Measurements from ENCODE around the gene TAF11L11. TPM values are rescaled to one million over a fixed set of nuclear protein-coding genes. Genes with fewer than 3 reads are reported as not detected.

The TAF11L11 gene
- total RNA-seq = not detected in 2 replicates

DNA sequence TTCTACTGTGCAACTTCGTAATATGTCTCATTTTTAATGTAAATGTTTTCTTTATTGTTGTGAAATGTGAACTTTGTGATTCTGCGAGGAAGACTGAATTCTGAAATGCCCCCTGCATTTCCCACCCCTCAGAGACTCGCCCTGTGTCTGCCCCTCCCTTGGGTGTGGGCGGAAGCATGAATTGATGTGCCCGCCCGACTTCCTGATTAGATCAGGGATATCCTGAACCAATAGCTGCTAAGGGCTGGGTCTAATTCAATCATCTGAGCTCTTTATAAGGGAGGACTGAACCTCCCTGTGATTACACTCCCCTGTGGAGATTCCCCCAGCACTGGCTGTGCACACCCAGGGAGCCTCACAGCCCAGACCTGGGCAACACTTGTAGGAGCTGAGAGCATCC lies at the start of gene TAF11L11:
TSS of gene TAF11L11 (plus strand) at position 304 of the 400 bp plus-strand sequence.

DNA sequence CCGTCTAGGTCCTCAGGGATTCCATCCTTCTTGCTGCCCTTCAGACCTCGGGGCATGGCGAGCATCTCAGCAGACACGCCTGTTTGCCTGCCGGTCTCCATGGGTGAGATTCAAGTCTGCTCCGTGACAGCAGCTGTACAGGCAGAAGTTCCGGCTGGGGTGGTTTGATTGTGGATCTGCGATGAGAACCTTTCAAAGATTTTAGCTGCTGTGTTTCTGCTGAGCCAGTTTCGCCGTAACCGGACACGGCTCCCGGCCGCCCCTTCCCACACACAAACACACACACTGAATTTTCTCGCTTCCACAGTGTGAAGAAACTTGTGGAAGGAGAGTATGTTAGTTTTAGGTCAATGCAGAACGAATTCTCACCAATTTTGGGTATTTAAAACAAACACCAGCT lies 18.3 kb upstream of the TAF11L11 start, which contains the start of gene TAF11L7:
TSS of gene TAF11L7 (minus strand) at position 101 of the 400 bp plus-strand sequence.

GRCh38 chr5:17590860-17591259 lies 13.1 kb upstream of the TAF11L11 start, which contains the start of gene TAF11L8:
Gene TAF11L8 (minus strand): TSS chr5:17590960.

GRCh38 chr5:17594255-17594654 lies 9.7 kb upstream of the TAF11L11 start, which contains the start of gene TAF11L9:
Gene TAF11L9 (minus strand): TSS chr5:17594394.

GRCh38 chr5:17597728-17598127 lies 6.3 kb upstream of the TAF11L11 start, which contains the start of gene TAF11L10:
Gene TAF11L10 (minus strand): TSS chr5:17597828.

DNA sequence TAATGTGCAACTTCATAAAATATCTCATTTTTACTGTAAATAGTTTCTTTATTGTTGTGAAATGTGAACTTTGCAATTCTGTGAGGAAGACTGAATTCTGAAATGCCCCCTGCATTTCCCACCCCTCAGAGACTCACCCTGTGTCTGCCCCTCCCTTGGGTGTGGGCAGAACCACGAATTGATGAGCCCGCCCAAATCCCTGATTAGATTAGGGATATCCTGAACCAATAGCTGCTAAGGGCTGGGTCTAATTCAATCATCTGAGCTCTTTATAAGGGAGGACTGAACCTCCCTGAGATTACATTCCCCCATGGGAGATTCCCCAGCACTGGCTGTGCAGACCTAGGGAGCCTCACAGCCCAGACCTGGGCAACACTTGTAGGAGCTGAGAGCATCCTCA lies 6.1 kb downstream of the TAF11L11 start, which contains the start of gene TAF11L12:
TSS of gene TAF11L12 (plus strand) at position 301 of the 400 bp plus-strand sequence.

GRCh38 chr5:17631788-17632187 lies 27.8 kb downstream of the TAF11L11 start, which contains the start of gene TAF11L13:
Gene TAF11L13 (plus strand): TSS chr5:17632088.

GRCh38 chr5:17634160-17634559 lies 30.2 kb downstream of the TAF11L11 start, which contains the start of gene TAF11L14:
Gene TAF11L14 (plus strand): TSS chr5:17634460.

Other genes with a start within 250 kb of the TAF11L11 start
- gene TAF11L2, start 106.0 kb upstream of the TAF11L11 start, total RNA-seq = not detected in 2 replicates
- not detected in 2 replicates for gene TAF11L3, start 85.8 kb upstream of the TAF11L11 start, total RNA-seq
- gene TAF11L4, start 82.4 kb upstream of the TAF11L11 start, total RNA-seq = not detected in 2 replicates
- not detected in 2 replicates for gene TAF11L5, start 78.9 kb upstream of the TAF11L11 start, total RNA-seq
- gene TAF11L6, start 75.5 kb upstream of the TAF11L11 start, total RNA-seq = not detected in 2 replicates
- gene TAF11L7, start 18.4 kb upstream of the TAF11L11 start, total RNA-seq = not detected in 2 replicates
- gene TAF11L8, start 13.2 kb upstream of the TAF11L11 start, total RNA-seq = not detected in 2 replicates
- not detected in 2 replicates for gene TAF11L9, start 9.8 kb upstream of the TAF11L11 start, total RNA-seq
- gene TAF11L10, start 6.4 kb upstream of the TAF11L11 start, total RNA-seq = not detected in 2 replicates
- gene TAF11L12, start 6.2 kb downstream of the TAF11L11 start, total RNA-seq = not detected in 2 replicates
- not detected in 2 replicates for gene TAF11L13, start 27.9 kb downstream of the TAF11L11 start, total RNA-seq
- not detected in 2 replicates for gene TAF11L14, start 30.3 kb downstream of the TAF11L11 start, total RNA-seq